GM12878 (cell line): ENCODE results near the gene CHRM2. TPM values are rescaled to one million over a fixed set of nuclear protein-coding genes. Genes with fewer than 3 reads are reported as not detected.

Experiments used
- CUX1 ChIP-seq: IDR thresholded peaks from 2 replicates; pipeline ENCODE4 v1.6.1; 2012; ENCODE audit warnings: improper control_type of control experiment, low read depth, low read length; ENCODE audit not compliant: insufficient replicate concordance
- WRNIP1 ChIP-seq: IDR thresholded peaks from 2 replicates; pipeline ENCODE4 v1.6.1; 2011; ENCODE audit warnings: low read depth, low read length, improper control_type of control experiment, borderline replicate concordance
- ZBTB40 ChIP-seq: fragments of 450-650 bp; IDR thresholded peaks from 2 replicates; pipeline ENCODE4 v1.6.1; 2016; ENCODE audit warnings: mild to moderate bottlenecking, moderate library complexity, borderline replicate concordance
- ZNF274 ChIP-seq: IDR thresholded peaks from one replicate; pipeline ENCODE4 v1.8.0; 2011; ENCODE audit not compliant: insufficient read length, insufficient read depth
- polyA plus RNA-seq, 11 experiments: library from polyadenylated mRNA; depleted of rRNA in 4 of 11; unstranded in 6 of 11; stranded (reverse) in 5 of 11; fragments of >200 nt; fragmentation: Nextera tagmentation in 4 of 11; fragmentation: Illumina TruSeq in 1 of 11; extraction: Ambion mirVana in 4 of 11; extraction: Trizol in 1 of 11; gene quantifications; 1 replicate in 1 of 11; 2 replicates in 10 of 11; pipeline versions ENCODE4 v1.2.1 to v1.2.3, GENCODE V29; 2011 to 2016; ENCODE audit warnings: inconsistent platforms in 2 of 11, missing spikeins in 2 of 11, low read depth in 1 of 11
- total RNA-seq, 4 experiments: library from RNA; depleted of rRNA in 3 of 4; stranded (reverse); fragments of >200 nt in 3 of 4; fragmentation: Illumina TruSeq in 1 of 4; extraction: Trizol in 1 of 4; gene quantifications; 2 replicates each; pipeline versions ENCODE4 v1.2.1 to v1.2.3, GENCODE V29; 2013 to 2021
- TF ChIP-seq, protein P1 (sequence below): IDR thresholded peaks from 2 replicates; pipeline ENCODE4 v1.6.1; 2011; ENCODE audit warnings: borderline replicate concordance, low read depth, mild to moderate bottlenecking, moderate library complexity, mixed read lengths, low read length; ENCODE audit not compliant: insufficient read depth; ENCODE audit errors: extremely low read length

The CHRM2 gene
- total and polyA plus RNA-seq, 10 of the 15 experiments (the other 5 are each of a cell fraction or from before 2014, with no cell fraction given): 0.05 TPM; not detected in 9

DNA sequence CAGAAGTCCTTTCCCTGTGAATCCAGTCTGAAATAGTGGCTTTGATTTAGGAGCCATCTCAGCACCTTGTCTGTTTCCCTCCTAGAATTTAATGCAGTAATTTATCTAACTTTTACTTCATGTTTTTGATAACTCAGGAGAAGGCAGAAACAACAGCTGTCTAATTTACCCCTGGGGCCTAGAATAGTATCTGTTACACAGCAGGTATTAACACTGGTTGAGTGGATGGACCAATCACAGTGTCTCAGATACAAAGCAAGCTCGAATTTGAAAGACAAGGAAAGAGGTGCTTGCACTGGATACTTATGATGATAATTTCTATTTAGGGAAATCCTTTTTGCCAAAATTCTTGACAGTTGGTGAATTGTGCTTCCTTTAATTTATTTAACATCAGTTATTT is 23.4 kb downstream of the CHRM2 start (continued):
- no peak for TF ChIP-seq CUX1
- TF ChIP-seq, protein P1, sequence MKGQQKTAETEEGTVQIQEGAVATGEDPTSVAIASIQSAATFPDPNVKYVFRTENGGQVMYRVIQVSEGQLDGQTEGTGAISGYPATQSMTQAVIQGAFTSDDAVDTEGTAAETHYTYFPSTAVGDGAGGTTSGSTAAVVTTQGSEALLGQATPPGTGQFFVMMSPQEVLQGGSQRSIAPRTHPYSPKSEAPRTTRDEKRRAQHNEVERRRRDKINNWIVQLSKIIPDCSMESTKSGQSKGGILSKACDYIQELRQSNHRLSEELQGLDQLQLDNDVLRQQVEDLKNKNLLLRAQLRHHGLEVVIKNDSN: no peak
- no peak for TF ChIP-seq ZNF274
- TF ChIP-seq ZBTB40: no peak
- no peak for TF ChIP-seq WRNIP1
